Stimulated activated CD8-positive, alpha-beta memory T cell treated with anti-CD3 and anti-CD28 coated beads, Interleukin-15, amount 100 ng/mL, for 1 hour (primary cell): ENCODE data around the gene DUS1L.
A peak's percentile ranks its signal among the peaks of the same experiment; 100 is the strongest.

Experiments used
- DNase-seq: peaks from one replicate; pipeline ENCODE4 v3.0.0-alpha.2; 2020; ENCODE audit warnings: low read depth

Gene DUS1L

DNA sequence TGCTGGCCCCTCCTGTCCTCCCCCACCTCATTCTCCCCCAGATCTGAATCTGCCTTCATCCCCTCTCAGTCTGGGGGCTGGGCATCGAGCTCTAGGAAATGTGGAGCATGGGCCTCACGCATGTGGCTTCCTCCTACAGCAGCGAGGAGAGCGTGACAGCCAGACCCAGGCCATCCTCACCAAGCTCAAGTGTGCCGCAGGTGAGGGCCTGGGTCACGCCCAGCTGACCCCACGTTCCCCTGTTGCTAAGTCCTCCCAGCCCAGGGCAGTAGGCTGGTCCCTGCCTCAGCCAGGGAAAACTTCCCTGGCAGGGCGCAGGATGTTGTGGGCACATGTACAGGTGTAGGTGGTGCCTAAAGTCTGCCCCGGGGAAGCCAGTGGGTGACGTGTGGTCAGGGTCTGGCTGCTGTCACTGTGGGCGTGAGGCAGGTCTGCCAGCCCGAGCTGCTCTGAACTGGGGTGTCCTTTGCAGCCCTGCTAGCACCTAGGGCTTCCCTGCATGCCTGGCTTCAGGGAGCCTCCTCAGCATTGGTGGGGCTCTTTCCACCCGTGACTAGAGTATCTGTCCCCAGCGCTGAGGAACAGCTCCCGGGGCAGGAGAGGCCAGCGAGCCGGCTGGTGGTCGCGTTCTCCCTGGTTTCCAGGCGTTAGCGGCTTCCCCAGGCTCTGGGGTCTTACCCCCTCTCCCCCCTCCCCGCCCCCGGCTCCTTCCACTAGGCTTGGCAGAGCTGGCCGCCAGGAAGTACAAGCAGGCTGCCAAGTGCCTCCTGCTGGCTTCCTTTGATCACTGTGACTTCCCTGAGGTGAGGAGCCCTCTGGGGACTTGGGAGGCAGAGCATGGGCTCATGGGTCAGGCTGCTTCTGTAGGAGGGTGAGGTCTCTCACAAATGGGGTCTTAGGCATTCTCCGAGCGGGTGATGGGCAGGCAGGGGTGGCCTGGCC is 10.3 kb downstream of the DUS1L start:
- DNase-seq: no peak

GRCh38 chr17:82054351-82055022 is 11.1 kb downstream of the DUS1L start:
- no peak for DNase-seq

- DNase-seq: no peak
Observed at GRCh38 chr17:82053556-82054263, 11.9 kb downstream of the DUS1L start.

DNA sequence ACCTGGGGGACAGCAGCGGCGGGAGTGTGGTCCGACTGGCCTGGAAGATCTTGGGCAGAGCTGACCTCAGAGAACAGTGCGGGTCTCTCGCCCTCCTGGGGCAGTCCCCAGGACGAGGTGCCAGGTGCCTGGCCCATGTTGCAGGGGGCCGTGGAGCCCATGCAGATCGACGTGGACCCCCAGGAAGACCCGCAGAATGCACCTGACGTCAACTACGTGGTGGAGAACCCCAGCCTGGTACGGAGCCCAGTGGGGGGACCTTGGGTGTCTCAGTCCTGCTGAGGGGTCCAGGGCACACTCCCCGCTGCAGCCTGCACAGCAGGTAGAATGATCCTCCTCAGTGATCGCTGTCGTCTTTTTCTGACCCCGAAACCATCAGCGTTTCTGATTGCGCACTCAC is 12.5 kb downstream of the DUS1L start:
- no peak for DNase-seq

GRCh38 chr17:82052638-82053059 is 13.0 kb downstream of the DUS1L start:
- no peak for DNase-seq

GRCh38 chr17:82051776-82052637 is 13.6 kb downstream of the DUS1L start, which contains the start of the genes GPS1 and RFNG:
Gene GPS1 (plus strand): TSS chr17:82051898. CDS start chr17:82051932, 34 bp downstream.
Gene RFNG (minus strand): TSS chr17:82051811. CDS start chr17:82051766, 45 bp downstream.
- peak; percentile 64 for DNase-seq

DNA sequence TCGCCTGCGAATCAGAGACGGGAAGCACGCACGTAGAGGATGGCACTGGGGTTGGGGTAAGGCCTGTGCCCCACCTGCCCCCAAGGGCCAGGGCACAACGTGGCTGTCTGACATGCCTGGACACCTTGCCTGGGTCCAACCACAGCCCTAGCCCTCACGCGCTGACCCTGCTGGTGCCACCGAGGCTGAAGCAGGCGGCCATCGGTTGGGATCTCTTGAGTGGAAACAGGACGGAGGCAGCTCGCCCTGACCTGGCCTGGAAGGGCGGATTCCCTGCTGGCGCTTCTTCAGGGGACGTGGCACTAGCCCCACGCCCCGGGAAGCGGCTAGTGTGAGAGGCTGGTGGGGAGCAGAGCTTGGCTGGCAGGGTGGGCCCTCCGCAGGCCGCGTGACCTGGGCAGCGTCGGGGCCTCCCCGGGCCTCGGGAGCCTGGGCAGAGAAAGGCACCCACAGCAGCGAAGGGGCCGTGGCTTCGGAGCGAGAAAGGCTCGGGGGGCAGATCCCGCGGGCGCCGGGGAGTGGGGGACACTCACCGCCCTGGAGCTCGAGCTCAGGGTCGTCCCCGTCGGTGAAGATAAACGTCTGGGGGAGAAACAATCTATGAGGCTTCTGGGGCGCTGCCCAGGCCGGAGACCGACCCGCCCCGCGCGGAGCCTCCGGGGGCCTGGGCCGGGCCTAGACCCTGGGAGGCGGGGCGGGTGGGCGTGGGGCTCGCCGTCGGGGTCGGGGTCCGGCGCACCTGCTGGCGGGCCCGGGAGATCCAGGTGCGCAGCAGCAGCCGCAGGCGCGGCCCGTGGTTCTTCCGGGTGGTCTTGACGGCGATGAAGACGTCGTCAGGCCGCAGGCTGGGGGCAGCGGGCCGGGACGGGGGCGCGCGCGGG is 14.6 kb downstream of the DUS1L start:
- DNase-seq: no peak

- DNase-seq: no peak
Observed at GRCh38 chr17:82050152-82050760, 15.3 kb downstream of the DUS1L start.

GRCh38 chr17:82049521-82049971 is 16.1 kb downstream of the DUS1L start:
- DNase-seq: no peak

DNA sequence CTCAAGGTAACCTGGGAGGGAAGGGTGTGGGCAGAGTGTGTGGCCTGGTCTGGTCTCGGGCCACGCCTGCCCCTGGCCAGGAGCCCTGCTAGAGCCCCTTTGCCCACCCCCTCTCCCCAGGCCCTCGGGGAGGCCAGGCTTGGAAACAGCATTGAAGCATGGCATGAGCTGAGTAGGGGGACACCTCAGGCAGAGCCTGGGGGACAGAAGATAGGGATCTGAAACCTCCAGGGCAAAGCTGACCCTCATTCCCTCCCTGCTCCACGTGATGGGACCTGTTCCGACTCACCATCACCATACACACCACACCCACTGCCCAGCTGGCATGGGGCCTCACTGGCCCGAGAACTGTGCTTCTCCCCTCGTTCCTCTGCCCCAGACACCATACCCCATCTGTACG is 16.5 kb downstream of the DUS1L start:
- DNase-seq: no peak

DNA sequence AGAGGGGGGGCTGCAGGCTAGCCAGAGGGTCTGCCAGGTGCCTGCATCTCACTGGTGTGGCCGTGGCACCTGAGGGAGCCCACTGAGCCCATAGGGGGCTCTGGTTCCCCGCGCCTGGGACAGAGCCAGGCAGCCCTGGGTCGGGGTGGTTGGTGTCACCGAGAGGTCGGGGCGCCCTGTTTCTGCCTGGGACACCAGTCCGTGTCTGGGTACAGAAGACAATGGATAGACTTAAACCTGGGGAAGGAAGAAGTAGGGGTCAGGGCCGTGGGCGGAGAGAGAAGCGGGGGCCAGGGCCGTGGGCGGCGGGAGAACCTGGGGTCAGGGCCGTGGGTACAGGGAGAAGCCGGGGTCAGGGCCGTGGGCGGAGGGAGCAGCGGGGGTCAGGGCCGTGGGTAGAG is 17.0 kb downstream of the DUS1L start:
- no peak for DNase-seq

- no peak for DNase-seq
Observed at GRCh38 chr17:82047914-82048570, 17.6 kb downstream of the DUS1L start.

GRCh38 chr17:82047379-82047778 is 18.2 kb downstream of the DUS1L start:
- no peak for DNase-seq

GRCh38 chr17:82046903-82047302 is 18.7 kb downstream of the DUS1L start:
- DNase-seq: no peak

DNA sequence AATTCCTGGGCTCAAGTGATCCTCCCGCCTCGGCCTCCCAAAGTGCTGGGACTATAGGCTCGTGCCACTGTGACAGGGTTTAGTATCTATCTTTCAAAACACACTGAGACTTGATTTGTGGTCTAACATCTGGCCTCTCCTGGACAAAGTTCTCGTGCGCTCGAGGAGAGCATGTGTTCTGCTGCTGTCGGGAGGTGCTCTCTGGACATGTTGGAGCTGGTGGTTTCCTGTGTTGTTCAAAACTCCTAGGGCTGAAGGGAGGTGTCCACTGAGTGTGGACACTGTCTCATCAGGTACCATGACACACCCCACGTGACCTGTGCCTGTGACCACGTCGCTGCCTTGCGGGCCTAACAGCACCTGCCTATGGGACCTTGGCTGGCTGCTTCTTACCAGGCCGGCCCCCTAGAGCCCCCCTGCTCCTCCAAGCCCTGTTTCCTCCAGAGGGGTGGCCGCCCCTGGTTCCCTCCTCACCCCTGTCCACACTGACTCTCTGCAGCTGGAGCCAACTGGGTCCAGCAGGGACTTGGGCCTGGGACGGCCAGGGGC is 19.6 kb downstream of the DUS1L start:
- no peak for DNase-seq

DNA sequence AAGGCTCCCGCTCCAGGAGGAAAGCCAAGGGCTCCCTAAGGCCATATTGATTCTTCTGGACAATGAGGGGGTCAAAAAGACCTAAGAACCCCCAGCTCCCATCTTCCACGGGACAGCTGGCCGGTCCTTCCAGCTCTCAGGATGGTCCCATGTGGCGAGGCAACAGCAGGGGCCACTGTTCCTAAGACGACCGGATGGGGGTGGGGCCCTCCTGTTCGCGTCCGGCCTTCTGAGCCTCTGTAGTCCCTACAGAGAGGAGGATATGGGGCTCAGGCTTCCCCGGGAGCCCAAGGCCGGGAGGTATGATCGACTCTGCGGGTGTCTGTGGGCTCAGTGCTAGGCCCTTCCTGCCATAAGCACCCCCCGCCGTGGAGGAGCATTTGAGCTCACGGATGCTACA is 22.1 kb downstream of the DUS1L start:
- DNase-seq: no peak

DNA sequence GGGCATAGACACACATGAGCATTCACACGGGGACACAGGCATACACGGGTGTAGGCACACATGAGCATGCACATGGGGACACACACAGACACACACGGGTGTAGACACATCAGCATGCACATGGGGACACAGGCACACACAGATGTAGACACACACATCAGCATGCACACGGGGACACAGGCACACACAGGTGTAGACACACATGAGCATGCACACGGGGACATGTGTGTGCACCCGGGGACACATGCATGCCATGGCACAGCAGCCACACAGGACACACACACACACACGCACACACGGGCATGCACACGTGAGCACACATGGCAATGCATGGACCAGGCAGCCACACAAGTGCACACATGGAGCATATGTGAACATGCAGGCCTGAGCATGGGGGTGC is 23.0 kb downstream of the DUS1L start:
- no peak for DNase-seq

GRCh38 chr17:82041144-82041814 is 24.3 kb downstream of the DUS1L start:
- no peak for DNase-seq
